Subcutaneous abdominal adipose tissue (tissue), 5 donors: Measurements from ENCODE around the gene HMCN1.

Experiments
- H3K27ac ChIP-seq: one replicate; pipeline ENCODE4 v1.7.0; 2013; ENCODE audit warnings: low read depth, mild to moderate bottlenecking, inconsistent platforms, low read length, moderate library complexity
- H3K27me3 ChIP-seq, 5 donors: one replicate each; pipeline ENCODE4 v1.7.0; 2013; ENCODE audit warnings: low read length in 5 of 5, inconsistent platforms in 1 of 5; ENCODE audit not compliant: control insufficient read depth in 5 of 5, insufficient read depth in 4 of 5
- H3K36me3 ChIP-seq, 5 donors: one replicate each; pipeline ENCODE4 v1.7.0; 2013; ENCODE audit warnings: low read length in 5 of 5; ENCODE audit not compliant: control insufficient read depth in 5 of 5, insufficient read depth in 5 of 5
- H3K4me1 ChIP-seq, 5 donors: one replicate each; pipeline ENCODE4 v1.7.0; 2013; ENCODE audit warnings: low read length in 5 of 5, mild to moderate bottlenecking in 3 of 5, moderate library complexity in 1 of 5; ENCODE audit not compliant: control insufficient read depth in 5 of 5, insufficient read depth in 5 of 5
- H3K4me3 ChIP-seq, 5 donors: one replicate each; pipeline ENCODE4 v1.7.0; 2013; ENCODE audit warnings: low read length in 5 of 5, low read depth in 1 of 5
- H3K9ac ChIP-seq, 5 donors: one replicate each; pipeline ENCODE4 v1.7.0; 2013; ENCODE audit warnings: low read length in 5 of 5, mild to moderate bottlenecking in 4 of 5, moderate library complexity in 3 of 5
- H3K9me3 ChIP-seq, 5 donors: one replicate each; pipeline ENCODE4 v1.7.0; 2013; ENCODE audit warnings: low read length in 5 of 5; ENCODE audit not compliant: control insufficient read depth in 5 of 5
- donor health status: healthy.
- donor health status: healthy.
- donor health status: healthy.
- donor health status: healthy.
- donor health status: healthy.

HMCN1 gene

DNA sequence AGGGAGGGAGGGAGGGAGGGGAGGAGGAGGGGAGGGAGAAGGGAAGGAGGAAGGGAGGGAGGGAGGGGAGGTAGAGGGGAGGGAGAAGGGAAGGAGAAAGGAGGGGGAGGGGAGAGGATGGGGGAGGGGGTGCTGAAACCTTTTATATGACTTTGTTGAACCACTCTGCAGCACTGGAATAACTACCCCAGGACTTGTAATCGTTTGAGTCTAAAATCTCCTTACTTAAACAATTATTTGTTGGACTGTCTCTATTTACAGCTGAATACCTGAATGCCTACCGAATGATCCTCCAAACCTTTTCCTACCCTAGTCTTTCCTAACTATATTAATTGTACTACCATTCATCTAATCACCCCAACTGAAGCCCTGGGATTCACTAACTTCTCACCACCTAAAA, 459.0 kb downstream of the HMCN1 start:
- Histone ChIP-seq H3K27ac (no peak overlapping the region), H3K36me3 (peaks cover 0 to 11% (median 6%) of the 10 kb centered on the region in 5 donors), H3K4me3 (no peak overlapping the region), H3K9me3 (peaks cover 0 to 4% (median 0%) of the 10 kb centered on the region in 5 donors), H3K27me3 (no peaks in the 10 kb centered on the region), H3K4me1 (no peaks in the 10 kb centered on the region), H3K9ac (no peak overlapping the region)

DNA sequence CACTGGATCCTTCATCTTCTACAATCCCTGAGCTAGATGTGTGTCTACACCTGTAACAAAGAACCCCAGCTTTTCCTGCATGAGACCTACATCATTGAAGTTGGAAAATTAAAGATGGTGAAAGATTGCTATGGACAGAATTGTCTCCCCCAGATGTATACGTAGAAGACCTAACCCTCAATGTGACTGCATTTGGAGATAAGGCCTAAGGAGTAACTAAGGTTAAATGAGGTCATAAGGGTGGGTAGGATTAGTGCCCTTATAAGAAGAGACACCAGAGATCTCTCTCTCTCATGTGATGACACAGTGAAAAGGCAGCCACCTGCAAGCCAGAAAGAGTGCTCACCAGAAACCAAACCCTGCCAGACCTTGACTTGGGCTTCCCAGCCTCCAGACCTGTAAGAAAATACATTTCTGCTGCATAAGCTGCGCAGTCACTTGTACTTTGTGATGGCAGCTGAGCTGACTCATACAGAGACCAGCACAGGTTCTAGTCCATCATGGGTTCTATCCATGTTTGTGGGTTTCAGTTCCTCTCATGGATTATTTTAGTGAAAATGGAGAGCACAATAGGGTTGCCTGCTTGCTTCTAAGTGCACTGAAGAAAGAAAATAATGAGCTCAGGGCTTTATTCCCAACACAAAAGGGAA, 460.0 kb downstream of the HMCN1 start:
- Histone ChIP-seq H3K4me3 (no peak overlapping the region), H3K9me3 (peaks cover 0 to 4% (median 0%) of the 10 kb centered on the region in 5 donors), H3K36me3 (peaks cover 0 to 8% (median 4%) of the 10 kb centered on the region in 5 donors), H3K27me3 (no peaks in the 10 kb centered on the region), H3K4me1 (no peaks in the 10 kb centered on the region), H3K27ac (no peak overlapping the region), H3K9ac (no peak overlapping the region)

DNA sequence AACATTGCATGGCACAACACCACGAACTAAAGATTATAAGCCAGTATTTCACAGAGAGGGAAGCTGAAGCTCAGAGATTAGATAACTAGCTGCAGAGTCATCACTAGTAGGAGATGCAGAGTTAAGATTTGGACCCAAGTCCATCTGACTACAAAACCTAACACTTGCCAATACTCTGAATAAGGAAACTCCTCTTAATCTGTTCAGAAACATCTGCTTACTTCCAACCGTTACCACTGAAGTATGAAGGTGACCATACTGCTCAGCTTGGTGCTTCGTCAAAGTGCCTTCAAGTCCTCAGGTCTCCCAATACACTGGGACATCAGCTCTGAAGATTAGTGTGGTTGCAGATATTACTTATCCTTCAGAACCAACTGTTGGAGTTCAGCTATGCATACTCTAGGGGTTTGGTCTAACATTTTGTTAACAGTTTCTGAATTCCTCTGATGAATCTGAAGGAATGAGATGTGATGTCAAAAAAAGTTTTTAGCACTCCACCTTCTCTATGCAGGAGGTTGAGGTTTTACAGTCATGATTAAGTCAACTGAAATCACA, 461.3 kb downstream of the HMCN1 start:
- H3K9me3 ChIP-seq: peaks cover 0 to 4% (median 0%) of the 10 kb centered on the region in 5 donors
- no peaks in the 10 kb centered on the region for H3K27me3 ChIP-seq
- H3K9ac ChIP-seq: no peak overlapping the region
- H3K36me3 ChIP-seq: no peaks in the 10 kb centered on the region
- no peaks in the 10 kb centered on the region for H3K4me1 ChIP-seq
- H3K27ac ChIP-seq: no peak overlapping the region
- no peak overlapping the region for H3K4me3 ChIP-seq

DNA sequence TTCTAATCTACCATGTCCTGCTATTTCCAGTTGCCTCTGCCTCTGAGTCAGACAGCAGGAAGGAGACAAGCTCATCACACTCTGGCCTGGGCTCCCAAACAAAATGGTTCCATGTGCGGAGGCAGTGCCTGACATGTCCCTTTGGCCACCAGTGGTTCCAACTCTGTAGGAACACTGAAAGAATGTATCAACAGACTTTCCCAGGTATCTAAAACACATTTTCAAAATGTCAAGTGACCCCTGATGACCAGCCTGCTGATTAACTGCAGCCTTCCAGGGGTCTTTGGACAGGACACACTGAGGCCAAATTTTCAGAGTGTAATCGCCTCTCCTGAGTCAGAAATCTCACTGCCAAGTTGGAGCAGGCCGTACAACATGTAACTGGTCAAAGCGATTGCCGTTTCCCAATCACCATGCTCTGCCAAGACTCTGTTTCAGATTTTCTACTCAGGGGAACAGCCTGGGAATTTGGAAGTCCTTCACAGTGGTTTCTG, 468.1 kb downstream of the HMCN1 start:
- Histone ChIP-seq H3K27ac (peak overlapping the region; percentile 48), H3K9me3 (no peaks in the 10 kb centered on the region), H3K9ac (peak overlapping the region in 1 of 5 donors; percentile 40), H3K4me3 (no peak overlapping the region), H3K36me3 (no peaks in the 10 kb centered on the region), H3K4me1 (peaks cover 4 to 20% (median 7%) of the 10 kb centered on the region in 5 donors), H3K27me3 (no peaks in the 10 kb centered on the region)

DNA sequence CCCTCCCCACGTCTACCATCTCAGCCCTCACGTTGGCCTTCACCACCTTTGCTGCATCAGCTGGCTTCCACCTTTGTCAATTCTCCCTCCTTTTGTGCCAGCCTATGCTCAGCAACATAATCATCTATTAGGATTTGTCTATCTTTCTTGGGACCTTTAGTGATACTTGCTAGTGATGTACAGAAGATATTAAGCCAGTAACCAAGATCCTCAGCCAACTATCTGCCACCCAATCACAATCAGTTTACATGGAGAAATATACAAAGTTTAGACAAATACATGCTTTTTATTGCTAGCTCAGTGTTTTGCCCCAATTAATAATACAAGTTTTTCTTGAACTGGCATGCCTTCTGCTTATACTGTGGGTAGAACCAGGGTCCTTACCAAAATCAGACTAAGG, 468.6 kb downstream of the HMCN1 start:
- H3K9me3 ChIP-seq: no peaks in the 10 kb centered on the region
- peak overlapping the region in 1 of 5 donors; percentile 40 for H3K9ac ChIP-seq
- peaks cover 6 to 24% (median 9%) of the 10 kb centered on the region in 5 donors for H3K4me1 ChIP-seq
- H3K36me3 ChIP-seq: no peaks in the 10 kb centered on the region
- no peak overlapping the region for H3K4me3 ChIP-seq
- H3K27me3 ChIP-seq: no peaks in the 10 kb centered on the region
- peak overlapping the region; percentile 48 for H3K27ac ChIP-seq

DNA sequence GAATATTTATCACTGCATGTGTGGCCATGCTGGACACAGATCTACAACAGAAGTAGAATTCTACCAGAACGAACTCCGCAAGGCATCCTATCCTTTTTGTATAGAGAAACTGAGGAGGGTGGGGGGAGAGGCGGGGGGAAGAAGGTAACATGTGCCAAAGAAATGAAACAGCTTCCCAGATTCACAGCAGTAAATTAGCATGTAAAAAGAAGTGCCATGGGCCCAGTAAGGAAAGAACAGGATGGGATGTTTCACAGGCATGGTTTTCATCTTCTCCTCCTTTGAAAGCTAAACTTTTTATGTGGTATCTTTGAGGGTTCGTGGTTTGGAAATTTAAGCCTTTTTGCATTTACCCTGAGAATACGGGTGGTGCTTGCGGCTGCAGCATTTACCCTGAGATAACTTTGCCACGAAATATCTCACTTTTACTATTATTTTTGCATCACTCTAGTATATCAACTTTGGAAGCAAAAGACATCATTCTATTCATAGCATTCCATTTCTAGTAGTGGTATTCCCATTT, 471.9 kb downstream of the HMCN1 start:
- peaks cover 10 to 33% (median 20%) of the 10 kb centered on the region in 5 donors for H3K4me1 ChIP-seq
- no peak overlapping the region for H3K9ac ChIP-seq
- no peak overlapping the region for H3K27ac ChIP-seq
- H3K4me3 ChIP-seq: no peak overlapping the region
- no peaks in the 10 kb centered on the region for H3K9me3 ChIP-seq
- H3K27me3 ChIP-seq: no peaks in the 10 kb centered on the region
- H3K36me3 ChIP-seq: no peaks in the 10 kb centered on the region

DNA sequence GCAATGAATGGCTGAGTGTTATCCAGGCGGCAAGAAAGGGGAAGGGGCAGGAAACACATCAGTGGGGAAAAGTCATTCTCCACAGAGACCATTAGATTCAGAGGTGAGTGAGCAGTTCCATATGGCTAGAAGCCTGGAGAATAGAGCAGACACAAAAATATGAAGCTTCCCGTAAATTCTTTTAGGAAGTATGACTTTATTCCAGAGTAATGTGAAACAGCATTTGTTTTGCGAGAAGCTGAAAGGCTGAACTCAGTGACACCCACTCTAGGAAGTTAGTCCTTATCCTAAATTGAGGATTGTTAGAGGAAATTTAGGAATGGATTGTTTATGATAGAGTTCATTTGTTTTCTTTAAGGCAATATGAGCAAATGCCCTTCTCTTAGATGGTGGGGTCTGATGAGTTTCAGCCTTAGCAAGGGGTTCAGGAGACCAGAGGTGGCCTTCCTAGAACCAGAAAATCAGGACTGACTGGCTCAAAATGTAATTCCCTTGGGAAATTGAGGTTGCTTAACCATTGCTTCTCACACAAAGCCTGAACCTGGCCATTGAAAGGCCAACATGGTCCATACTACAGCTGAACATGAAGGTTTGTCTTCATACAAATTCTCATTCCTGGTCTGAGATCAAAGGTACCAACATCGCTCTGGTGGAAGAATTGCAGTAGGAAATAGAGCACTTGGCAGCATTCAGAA, 473.3 kb downstream of the HMCN1 start:
- Histone ChIP-seq H3K4me3 (no peak overlapping the region), H3K4me1 (peaks cover 8 to 26% (median 18%) of the 10 kb centered on the region in 5 donors), H3K27me3 (no peaks in the 10 kb centered on the region), H3K36me3 (no peaks in the 10 kb centered on the region), H3K9me3 (no peaks in the 10 kb centered on the region), H3K9ac (no peak overlapping the region), H3K27ac (no peak overlapping the region)

DNA sequence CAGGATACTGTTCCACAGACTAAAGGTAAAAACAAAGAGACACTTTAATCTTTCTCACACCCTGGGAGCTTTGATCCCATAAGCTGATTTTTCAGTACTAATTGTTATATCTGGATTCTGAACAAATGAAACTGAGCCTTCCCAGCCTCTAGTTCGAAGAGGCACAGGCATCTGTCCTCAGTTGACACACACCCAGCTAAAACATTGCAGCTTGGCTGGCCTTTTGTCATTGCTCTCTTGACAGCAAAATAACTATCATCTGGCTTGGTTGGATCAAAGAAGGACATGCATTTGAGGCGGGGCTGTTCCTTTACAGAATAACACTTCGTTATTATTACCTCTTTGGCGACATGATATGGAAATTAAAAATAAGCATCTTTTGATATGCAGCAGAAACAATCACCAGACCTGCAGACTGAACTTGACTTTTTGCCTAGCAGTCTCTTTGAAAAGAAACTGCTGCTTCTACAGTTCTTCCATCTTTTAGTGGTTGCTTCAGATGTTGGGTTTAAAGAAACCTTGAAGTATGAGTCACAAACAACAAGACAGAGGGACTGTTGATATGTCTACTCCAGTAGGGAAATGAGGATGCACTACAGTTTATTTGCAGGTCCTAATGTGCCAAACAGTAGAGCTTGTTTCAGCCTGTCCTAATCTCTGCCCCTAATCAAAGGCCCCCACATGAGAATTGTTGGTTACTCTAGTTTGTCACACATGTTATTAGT, 474.4 kb downstream of the HMCN1 start:
- Histone ChIP-seq H3K27me3 (no peaks in the 10 kb centered on the region), H3K9ac (no peak overlapping the region), H3K36me3 (no peaks in the 10 kb centered on the region), H3K4me1 (peaks cover 6 to 19% (median 14%) of the 10 kb centered on the region in 5 donors), H3K9me3 (no peaks in the 10 kb centered on the region), H3K27ac (no peak overlapping the region), H3K4me3 (no peak overlapping the region)

DNA sequence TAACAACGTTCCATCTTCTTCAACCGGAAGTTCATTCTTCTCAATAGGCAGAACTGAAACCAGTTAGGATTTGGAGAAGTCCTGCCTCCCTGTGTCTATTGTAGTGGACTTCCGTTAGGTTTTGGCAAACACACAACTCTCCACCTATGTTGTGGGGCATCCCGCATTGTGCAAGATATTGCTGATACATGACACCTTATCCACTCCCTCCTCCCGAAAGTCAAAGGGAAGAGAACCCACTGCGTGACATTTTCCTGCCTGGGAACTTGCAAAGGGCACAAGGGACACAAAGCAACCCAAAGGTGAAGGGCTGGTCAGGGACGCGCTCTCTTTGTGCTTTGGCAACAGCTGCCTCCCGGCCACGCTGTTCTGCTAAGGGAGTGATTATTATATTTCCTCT, 476.1 kb downstream of the HMCN1 start:
- no peaks in the 10 kb centered on the region for H3K27me3 ChIP-seq
- H3K4me3 ChIP-seq: no peak overlapping the region
- H3K27ac ChIP-seq: no peak overlapping the region
- H3K9me3 ChIP-seq: no peaks in the 10 kb centered on the region
- no peaks in the 10 kb centered on the region for H3K36me3 ChIP-seq
- peaks cover 6 to 19% (median 14%) of the 10 kb centered on the region in 5 donors for H3K4me1 ChIP-seq
- H3K9ac ChIP-seq: no peak overlapping the region
